ENCODE data around the gene S100A3. TPM values are rescaled to one million over a fixed set of nuclear protein-coding genes. Genes with fewer than 3 reads are reported as not detected.

S100A3 gene
- polyA plus RNA-seq, 1 of the 3 experiments (the other 2 are of a cell fraction), result 11.8 TPM

- no peak for TF ChIP-seq FOSL2 (IDR thresholded peaks at IDR 0.05; ENCODE audit: borderline replicate concordance, low read depth)
- TF ChIP-seq EZH2phosphoT487 (IDR thresholded peaks at IDR 0.05; ENCODE audit: borderline replicate concordance, low read depth), result no peak
- TF ChIP-seq GATA2 (CRISPR knock-in tag; IDR thresholded peaks at IDR 0.05), result no peak
- TF ChIP-seq NRF1 (IDR thresholded peaks at IDR 0.05; ENCODE audit: low read depth, low read length), result no peak
- TF ChIP-seq SIN3A (IDR thresholded peaks at IDR 0.05; ENCODE audit: borderline replicate concordance, low read depth, low read length), result no peak
- TF ChIP-seq FOXM1 (IDR thresholded peaks at IDR 0.05; ENCODE audit: low read depth), result no peak
- TF ChIP-seq YY1 (IDR thresholded peaks at IDR 0.05; ENCODE audit: low read depth), result no peak
These were observed 22.6 kb upstream of the S100A3 start (continued) for GRCh38 chr1:153571706-153572105.

GRCh38 chr1:153570874-153571273, 21.8 kb upstream of the S100A3 start:
- no peaks in the 10 kb centered on the region for H3K9me2 ChIP-seq
- no peak overlapping the region for H2AFZ ChIP-seq (ENCODE audit: low read depth)
- H3K4me1 ChIP-seq (ENCODE audit: control insufficient read depth in 1 of 2, insufficient read depth in 2 of 2, low read depth in 1 of 2, low read length in 1 of 2), result peaks cover 27 to 29% of the 10 kb centered on the region in 2 experiments
- H3F3A ChIP-seq (replicated peaks; ENCODE audit: insufficient read depth), result peaks cover 26% of the 10 kb centered on the region
- H3K36me3 ChIP-seq (replicated peaks in 1 of 2; ENCODE audit: control insufficient read depth in 1 of 2, insufficient read depth in 2 of 2, low read length in 1 of 2), result no peaks in the 10 kb centered on the region
- no peak overlapping the region for H3K4me2 ChIP-seq
- H3K9ac ChIP-seq, result no peak overlapping the region
- H3K27ac ChIP-seq (ENCODE audit: low read depth in 2 of 2, low read length in 1 of 2), result no peak overlapping the region
- no peaks in the 10 kb centered on the region for H3K79me2 ChIP-seq (ENCODE audit: insufficient read depth)
- WGBS (ENCODE audit: low lambda C conversion rate), result over 99% methylated on average over 5 of the region's 5 CpGs
- no peaks in the 10 kb centered on the region for H3K27me3 ChIP-seq (ENCODE audit: insufficient read depth)
- no peak overlapping the region for H3K4me3 ChIP-seq (ENCODE audit: low read depth in 2 of 2, low read length in 1 of 2)
- H4K20me1 ChIP-seq (ENCODE audit: insufficient read depth), result no peaks in the 10 kb centered on the region
- no peak for DNase-seq
- ChIA-PET POLR2A (interaction anchor here (2.1 kb wide), 1 partner anchor 63 kb away, joined by 12 read pairs; the partner anchor contains the start of gene CHTOP), CTCF (interaction anchor here (0.9 to 7.4 kb wide), 9 partner anchors 13 to 107 kb away, joined by 3 to 283 read pairs (median 26); partner anchors contain the start of genes S100A14, S100A3 and S100A4)
- no peaks in the 10 kb centered on the region for H3K9me3 ChIP-seq
- TF ChIP-seq MAX (IDR thresholded peaks at IDR 0.05; ENCODE audit: low read depth) (no peak), USF1 (IDR thresholded peaks at IDR 0.05; ENCODE audit: borderline replicate concordance, low read depth) (no peak), REST (IDR thresholded peaks at IDR 0.05; ENCODE audit: low read depth, low read length) (no peak), RXRA (IDR thresholded peaks at IDR 0.05; ENCODE audit: borderline replicate concordance, low read depth) (no peak), JUND (IDR thresholded peaks at IDR 0.05) (no peak), MXI1 (IDR thresholded peaks at IDR 0.05; ENCODE audit: low read depth, low read length) (no peak), IRF3 (IDR thresholded peaks at IDR 0.05; ENCODE audit: low read depth, low read length) (no peak), CTCF (IDR thresholded peaks at IDR 0.05) (no peak), ZBTB33 (IDR thresholded peaks at IDR 0.05; ENCODE audit: borderline replicate concordance, low read depth) (no peak), GABPA (IDR thresholded peaks at IDR 0.05; ENCODE audit: low read depth) (no peak), FOXJ3 (CRISPR knock-in tag; IDR thresholded peaks at IDR 0.05) (no peak), EP300 (IDR thresholded peaks at IDR 0.05; ENCODE audit: borderline replicate concordance in 1 of 2, low read depth in 1 of 2, low read length in 1 of 2) (no peak), EZH2phosphoT487 (IDR thresholded peaks at IDR 0.05; ENCODE audit: borderline replicate concordance, low read depth) (no peak), GATA2 (CRISPR knock-in tag; IDR thresholded peaks at IDR 0.05) (no peak), ELF1 (IDR thresholded peaks at IDR 0.05) (no peak), FOSL2 (IDR thresholded peaks at IDR 0.05; ENCODE audit: borderline replicate concordance, low read depth) (no peak), PBX3 (IDR thresholded peaks at IDR 0.05) (no peak)
